CD4-positive, alpha-beta T cell (primary cell): ENCODE measurements around the gene PDHA2. TPM values are rescaled to one million over a fixed set of nuclear protein-coding genes. Genes with fewer than 3 reads are reported as not detected.

Experiments
- ATAC-seq: fragments of 200-7000 bp; cut with Tn5 transposase; one replicate; pipeline ENCODE4 v1.10.0; 2022; ENCODE audit warnings: mild to moderate bottlenecking; ENCODE audit not compliant: poor library complexity
- CTCF ChIA-PET: fragments of 350-600 bp; sonication (Branson Sonifier 250); formaldehyde crosslinking; loops from one replicate; lab custom pipeline; 2021; ENCODE audit warnings: antibody characterized with exemption, inconsistent platforms; lab: Charles Lee
- POLR2A ChIA-PET: fragments of 350-600 bp; sonication (Branson Sonifier 250); formaldehyde crosslinking; loops from one replicate; lab custom pipeline; 2021; ENCODE audit warnings: antibody characterized with exemption, inconsistent platforms; lab: Charles Lee
- DNase-seq, 14 experiments: peaks; one replicate each; pipeline ENCODE4 v3.0.0-alpha.2; 2013 to 2020; ENCODE audit warnings: mixed read lengths in 2 of 14
- H3K27ac ChIP-seq, 2 donors: one replicate each; pipeline versions ENCODE4 v1.5.1 to v1.7.0; 2013; ENCODE audit warnings: low read length in 2 of 2, low read depth in 1 of 2, mild to moderate bottlenecking in 1 of 2
- H3K27me3 ChIP-seq, 2 experiments: 1 replicate in 1 of 2; 2 replicates in 1 of 2; pipeline versions ENCODE4 v1.6.1 to v1.7.0; 2013; ENCODE audit warnings: low read length in 2 of 2, control low read depth in 1 of 2, mild to moderate bottlenecking in 1 of 2, moderate library complexity in 1 of 2; ENCODE audit not compliant: insufficient read depth in 2 of 2, control insufficient read depth in 1 of 2
- H3K36me3 ChIP-seq: one replicate; pipeline ENCODE4 v1.6.1; 2013; ENCODE audit warnings: low read length, control low read depth; ENCODE audit not compliant: insufficient read depth
- H3K4me1 ChIP-seq: one replicate; pipeline ENCODE4 v1.6.1; 2013; ENCODE audit warnings: low read length, control low read depth; ENCODE audit not compliant: insufficient read depth
- H3K4me3 ChIP-seq: one replicate; pipeline ENCODE4 v1.5.1; 2013; ENCODE audit warnings: mild to moderate bottlenecking, low read length, moderate library complexity
- H3K9me3 ChIP-seq, 2 experiments: 1 replicate in 1 of 2; 2 replicates in 1 of 2; pipeline versions ENCODE4 v1.6.1 to v1.7.0; 2013; ENCODE audit warnings: low read length in 2 of 2, mild to moderate bottlenecking in 2 of 2, control low read depth in 1 of 2, moderate library complexity in 1 of 2; ENCODE audit not compliant: control insufficient read depth in 1 of 2, insufficient read depth in 1 of 2
- H3K27ac Mint-ChIP-seq: one replicate; pipeline ENCODE4 v1.8.0; 2020; ENCODE audit warnings: mixed read lengths
- H3K27me3 Mint-ChIP-seq: one replicate; pipeline ENCODE4 v1.8.0; 2021; ENCODE audit warnings: mixed read lengths
- H3K36me3 Mint-ChIP-seq: one replicate; pipeline ENCODE4 v1.8.0; 2021; ENCODE audit warnings: low read depth, mixed read lengths
- H3K4me1 Mint-ChIP-seq: one replicate; pipeline ENCODE4 v1.8.0; 2021; ENCODE audit warnings: low read depth, mixed read lengths
- H3K4me3 Mint-ChIP-seq: one replicate; pipeline ENCODE4 v1.8.0; 2020; ENCODE audit warnings: mild to moderate bottlenecking, mixed read lengths
- H3K9me3 Mint-ChIP-seq: one replicate; pipeline ENCODE4 v1.8.0; 2020; ENCODE audit warnings: mixed read lengths
- CTCF ChIP-seq: fragments of 200-600 bp; IDR thresholded peaks from one replicate; pipeline ENCODE4 v1.8.0; 2022; ENCODE audit warnings: antibody characterized with exemption, mild to moderate bottlenecking
- intact Hi-C, 2 experiments: fragments of 100-400 bp; cut with DNase I in 1 of 2; cut with micrococcal nuclease in 1 of 2; formaldehyde crosslinking; loops; one replicate each; pipeline versions ENCODE4 v1.15.1 to v1.9.0; 2023 to 2025; cut with DNase I, micrococcal nuclease
- polyA plus RNA-seq, 2 donors: library from polyadenylated mRNA; unstranded; fragments of 120-200 nt; gene quantifications; one replicate each; pipeline ENCODE4 v1.2.1, GENCODE V29; 2013
- total RNA-seq, 174 experiments: library from RNA in 2 of 174; stranded (reverse) in 2 of 174; gene quantifications; one replicate each; pipeline ENCODE4 v1.2.3 and lab custom pipeline; 2021 to 2026

Gene PDHA2
- total RNA-seq = not detected
- not detected for polyA plus RNA-seq (2013, experiment 1 of 2)
- not detected for polyA plus RNA-seq (2013, experiment 2 of 2)
- total RNA-seq (lab: John Stamatoyannopoulos, UW) = 0 to 0.07 (median 0) reads per million in 172 experiments

- Mint-ChIP-seq H3K9me3 (no peaks in the 10 kb centered on the region), H3K27me3 (no peaks in the 10 kb centered on the region), H3K4me1 (no peaks in the 10 kb centered on the region), H3K27ac (no peak within 1 kb of the TSS), H3K36me3 (no peaks in the 10 kb centered on the region), H3K4me3 (no peak within 1 kb of the TSS)
- Histone ChIP-seq H3K27ac (no peak within 1 kb of the TSS), H3K9me3 (peaks cover 0 to 9% of the 10 kb centered on the region in 2 experiments), H3K27me3 (no peaks in the 10 kb centered on the region), H3K36me3 (no peaks in the 10 kb centered on the region), H3K4me3 (no peak within 1 kb of the TSS), H3K4me1 (no peaks in the 10 kb centered on the region)
- ATAC-seq (no peak), DNase-seq (no peak)
- ChIA-PET CTCF (no interaction called here), POLR2A (no interaction called here)
- no peak for TF ChIP-seq CTCF
- intact Hi-C loops = no loop called here
Observed at GRCh38 chr4:95839891-95840290, at the start of gene PDHA2. Gene PDHA2 (plus strand): TSS chr4:95840093. CDS start chr4:95840151, 58 bp downstream.

- no peak for ATAC-seq
- H3K27me3 ChIP-seq = no peaks in the 10 kb centered on the region
- intact Hi-C loops = no loop called here
- H3K4me1 Mint-ChIP-seq = no peaks in the 10 kb centered on the region
- H3K4me3 Mint-ChIP-seq = no peak overlapping the region
- peak overlapping the region in 1 of 2 donors; percentile 7 for H3K27ac ChIP-seq
- H3K4me3 ChIP-seq = no peak overlapping the region
- POLR2A ChIA-PET = no interaction called here
- no peak overlapping the region for H3K27ac Mint-ChIP-seq
- H3K36me3 ChIP-seq = no peaks in the 10 kb centered on the region
- no peak for DNase-seq
- no peaks in the 10 kb centered on the region for H3K4me1 ChIP-seq
- H3K36me3 Mint-ChIP-seq = no peaks in the 10 kb centered on the region
- peaks cover 5% of the 10 kb centered on the region for H3K9me3 Mint-ChIP-seq
- peaks cover 0 to 3% of the 10 kb centered on the region in 2 experiments for H3K9me3 ChIP-seq
- H3K27me3 Mint-ChIP-seq = no peaks in the 10 kb centered on the region
- TF ChIP-seq CTCF = no peak
- CTCF ChIA-PET = no interaction called here
Observed at GRCh38 chr4:95798003-95798402, 41.9 kb upstream of the PDHA2 start.

GRCh38 chr4:95798727-95799126 is 41.2 kb upstream of the PDHA2 start:
- H3K9me3 Mint-ChIP-seq = peaks cover 4% of the 10 kb centered on the region
- DNase-seq = no peak
- ChIA-PET POLR2A (no interaction called here), CTCF (no interaction called here)
- Histone ChIP-seq H3K4me3 (no peak overlapping the region), H3K36me3 (no peaks in the 10 kb centered on the region), H3K27me3 (no peaks in the 10 kb centered on the region), H3K27ac (no peak overlapping the region), H3K4me1 (no peaks in the 10 kb centered on the region), H3K9me3 (peaks cover 0 to 3% of the 10 kb centered on the region in 2 experiments)
- TF ChIP-seq CTCF = no peak
- no peak overlapping the region for H3K4me3 Mint-ChIP-seq
- H3K36me3 Mint-ChIP-seq = no peaks in the 10 kb centered on the region
- no peak for ATAC-seq
- no peak overlapping the region for H3K27ac Mint-ChIP-seq
- H3K4me1 Mint-ChIP-seq = no peaks in the 10 kb centered on the region
- intact Hi-C loops = no loop called here
- no peaks in the 10 kb centered on the region for H3K27me3 Mint-ChIP-seq
